HepG2 (cell line): ENCODE results near the gene MAP3K21. TPM values are rescaled to one million over a fixed set of nuclear protein-coding genes. Genes with fewer than 3 reads are reported as not detected.

Experiments used
- ATAC-seq: fragments of 200-7000 bp; cut with Tn5 transposase; 3 replicates; pipeline ENCODE4 v1.9.1; 2020; ENCODE audit warnings: mild to moderate bottlenecking, moderate library complexity
- BruUV-seq: library from RNA; stranded (reverse); fragments of 400-500 nt; replicated peaks from 2 replicates; lab custom pipeline; 2021; lab: Mats Ljungman, UMichigan
- CTCF ChIA-PET: fragments of 300-600 bp; formaldehyde crosslinking; extraction: SDS; loops from one replicate; lab custom pipeline; 2021; ENCODE audit warnings: low total read pairs, inconsistent platforms, low intra/inter-chr PET ratio; lab: Yijun Ruan, JAX
- POLR2A ChIA-PET: fragments of 350-600 bp; sonication (Branson Sonifier 250); formaldehyde crosslinking; loops from one replicate; lab custom pipeline; 2020; ENCODE audit warnings: antibody characterized with exemption, inconsistent platforms; lab: Yijun Ruan, JAX
- DNase-seq: peaks from one replicate; pipeline ENCODE4 v3.0.0-alpha.2; 2015; ENCODE audit warnings: low spot score
- FAIRE-seq: peaks from 3 replicates; lab custom pipeline; 2011; peaks lifted over from hg19 to GRCh38; lab: Jason Lieb, UNC
- H2AFZ ChIP-seq: one replicate; pipeline ENCODE4 v1.6.1; 2011; ENCODE audit warnings: low read length, inconsistent platforms
- H3K27ac ChIP-seq: fragments of 300-600 bp; 3 replicates; pipeline ENCODE4 v1.8.0; 2011; ENCODE audit warnings: mixed run types, mild to moderate bottlenecking, mixed read lengths, low read length, inconsistent platforms; ENCODE audit not compliant: insufficient read depth; ENCODE audit errors: extremely low read length
- H3K27me3 ChIP-seq, 2 experiments: fragments of 200-600 bp in 1 of 2; 2 replicates in 1 of 2; 3 replicates in 1 of 2; pipeline versions ENCODE4 v1.6.0 to v1.8.0; 2011; ENCODE audit warnings: low read length in 2 of 2, mild to moderate bottlenecking in 2 of 2, moderate library complexity in 2 of 2, inconsistent platforms in 1 of 2; ENCODE audit not compliant: insufficient read depth in 2 of 2, control insufficient read depth in 1 of 2
- H3K36me3 ChIP-seq, 2 experiments: fragments of 200-600 bp in 1 of 2; replicated peaks in 1 of 2; 2 replicates in 1 of 2; 3 replicates in 1 of 2; pipeline versions ENCODE4 v1.5.1 to v1.8.0; 2011; ENCODE audit warnings: low read length in 2 of 2, inconsistent platforms in 1 of 2; ENCODE audit not compliant: insufficient read depth in 2 of 2, control insufficient read depth in 1 of 2
- H3K4me1 ChIP-seq: 2 replicates; pipeline ENCODE4 v1.5.1; 2012; ENCODE audit warnings: low read length, inconsistent platforms; ENCODE audit not compliant: insufficient read depth
- H3K4me2 ChIP-seq: 2 replicates; pipeline ENCODE4 v1.6.0; 2011; ENCODE audit warnings: low read depth, low read length, inconsistent platforms
- H3K4me3 ChIP-seq, 3 experiments: fragments of 200-600 bp in 1 of 3; sonication (generic), shearing (Covaris generic) in 1 of 3; replicated peaks in 1 of 3; 2 replicates each; pipeline ENCODE4 v1.5.1; 2011 to 2016; ENCODE audit warnings: low read length in 3 of 3, inconsistent platforms in 2 of 3, low read depth in 2 of 3, mild to moderate bottlenecking in 2 of 3, control low read depth in 1 of 3, mixed read lengths in 1 of 3; ENCODE audit not compliant: insufficient read depth in 1 of 3
- H3K79me2 ChIP-seq: one replicate; pipeline ENCODE4 v1.6.1; 2011; ENCODE audit warnings: low read length, inconsistent platforms; ENCODE audit not compliant: insufficient read depth
- H3K9ac ChIP-seq: 2 replicates; pipeline ENCODE4 v1.6.0; 2011; ENCODE audit warnings: mild to moderate bottlenecking, low read depth, low read length, inconsistent platforms; ENCODE audit not compliant: insufficient read depth
- H3K9me3 ChIP-seq: 2 replicates; pipeline ENCODE4 v1.5.1; 2012; ENCODE audit warnings: mild to moderate bottlenecking, low read length
- H4K20me1 ChIP-seq: 2 replicates; pipeline ENCODE4 v1.6.0; 2011; ENCODE audit warnings: inconsistent platforms, mild to moderate bottlenecking, low read length, moderate library complexity; ENCODE audit not compliant: insufficient read depth
- CREM ChIP-seq, 2 experiments: sonication (generic) in 1 of 2; formaldehyde crosslinking in 1 of 2; IDR thresholded peaks; 2 replicates each; pipeline versions ENCODE4 v1.4.0 to v1.6.1; 2016 to 2020; ENCODE audit warnings: antibody characterized with exemption in 1 of 2, mild to moderate bottlenecking in 1 of 2, missing genetic modification reagents in 1 of 2
- FOXA3 ChIP-seq: IDR thresholded peaks from 2 replicates; pipeline ENCODE4 v1.6.1; 2016; ENCODE audit warnings: missing genetic modification reagents, missing compliant biosample characterization
- FOXO1 ChIP-seq: sonication (generic); formaldehyde crosslinking; IDR thresholded peaks from 2 replicates; pipeline ENCODE4 v1.4.0; 2020; ENCODE audit warnings: missing genetic modification reagents
- ISL2 ChIP-seq: sonication (generic); formaldehyde crosslinking; IDR thresholded peaks from 2 replicates; pipeline ENCODE4 v1.5.0; 2020; ENCODE audit warnings: missing genetic modification reagents
- NFIB ChIP-seq: sonication (generic); formaldehyde crosslinking; IDR thresholded peaks from 2 replicates; pipeline ENCODE4 v1.9.0; 2021; ENCODE audit warnings: missing genetic modification reagents, mild to moderate bottlenecking, borderline replicate concordance
- ZBTB20 ChIP-seq: sonication (generic); formaldehyde crosslinking; IDR thresholded peaks from 2 replicates; pipeline ENCODE4 v1.8.1; 2023; ENCODE audit warnings: missing genetic modification reagents, low read depth, mild to moderate bottlenecking, borderline replicate concordance
- ZKSCAN8 ChIP-seq: IDR thresholded peaks from 2 replicates; pipeline ENCODE4 v1.6.1; 2016; ENCODE audit warnings: borderline replicate concordance, missing genetic modification reagents, missing compliant biosample characterization
- ZNF264 ChIP-seq: sonication (generic); formaldehyde crosslinking; IDR thresholded peaks from 2 replicates; pipeline ENCODE4 v1.4.0; 2020; ENCODE audit warnings: missing genetic modification reagents
- ZSCAN20 ChIP-seq: sonication (generic); formaldehyde crosslinking; IDR thresholded peaks from 2 replicates; pipeline ENCODE4 v1.4.0; 2020; ENCODE audit warnings: missing genetic modification reagents, mild to moderate bottlenecking, borderline replicate concordance
- WGBS: methylation state at CpG from one replicate; pipeline ENCODE4 v1.1.6; 2017; ENCODE audit warnings: low lambda C conversion rate; 5-methylcytosine and 5-hydroxymethylcytosine counted together
- in situ Hi-C: cut with HindIII; loops from 2 replicates; pipeline ENCODE4 v1.10.0; 2017; ENCODE audit warnings: low pct_unique_long_range_greater_than_20kb; ENCODE audit not compliant: extremely low pct_ligation_motif_present
- intact Hi-C: fragments of 100-400 bp; cut with micrococcal nuclease; formaldehyde crosslinking; loops from one replicate; pipeline ENCODE4 v1.10.0; 2022; ENCODE audit not compliant: unreplicated experiment
- polyA plus RNA-seq, 8 experiments: library from polyadenylated mRNA; depleted of rRNA in 3 of 8; stranded (reverse) in 7 of 8; unstranded in 1 of 8; fragments of >200 nt; fragmentation: Illumina TruSeq in 4 of 8; extraction: Trizol in 4 of 8; gene quantifications; 2 replicates each; pipeline versions ENCODE4 v1.2.1 to v1.2.3, GENCODE V29; 2011 to 2016; ENCODE audit warnings: low read depth in 4 of 8, missing spikeins in 1 of 8, mixed read lengths in 1 of 8; ENCODE audit not compliant: insufficient read depth in 1 of 8
- total RNA-seq, 5 experiments: library from RNA; depleted of rRNA; stranded (reverse); fragments of >200 nt; fragmentation: Illumina TruSeq; extraction: Trizol; gene quantifications; 2 replicates each; pipeline ENCODE4 v1.2.3, GENCODE V29; 2016; ENCODE audit warnings: low read depth in 1 of 5
- TF ChIP-seq, protein P1 (sequence below): sonication (generic); formaldehyde crosslinking; conservative IDR thresholded peaks from 2 replicates; pipeline ENCODE4 v1.8.0; 2022; ENCODE audit warnings: missing genetic modification reagents
- TF ChIP-seq, protein P2 (sequence below): sonication (generic); formaldehyde crosslinking; IDR thresholded peaks from 2 replicates; pipeline ENCODE4 v1.4.0; 2020; ENCODE audit warnings: missing genetic modification reagents
- TF ChIP-seq, protein P3 (sequence below): IDR thresholded peaks from 2 replicates; pipeline ENCODE4 v1.6.1; 2016

The MAP3K21 gene
- total and polyA plus RNA-seq, 2 of the 13 experiments (the other 11 are each of a cell fraction or from before 2014, with no cell fraction given), result not detected

DNA sequence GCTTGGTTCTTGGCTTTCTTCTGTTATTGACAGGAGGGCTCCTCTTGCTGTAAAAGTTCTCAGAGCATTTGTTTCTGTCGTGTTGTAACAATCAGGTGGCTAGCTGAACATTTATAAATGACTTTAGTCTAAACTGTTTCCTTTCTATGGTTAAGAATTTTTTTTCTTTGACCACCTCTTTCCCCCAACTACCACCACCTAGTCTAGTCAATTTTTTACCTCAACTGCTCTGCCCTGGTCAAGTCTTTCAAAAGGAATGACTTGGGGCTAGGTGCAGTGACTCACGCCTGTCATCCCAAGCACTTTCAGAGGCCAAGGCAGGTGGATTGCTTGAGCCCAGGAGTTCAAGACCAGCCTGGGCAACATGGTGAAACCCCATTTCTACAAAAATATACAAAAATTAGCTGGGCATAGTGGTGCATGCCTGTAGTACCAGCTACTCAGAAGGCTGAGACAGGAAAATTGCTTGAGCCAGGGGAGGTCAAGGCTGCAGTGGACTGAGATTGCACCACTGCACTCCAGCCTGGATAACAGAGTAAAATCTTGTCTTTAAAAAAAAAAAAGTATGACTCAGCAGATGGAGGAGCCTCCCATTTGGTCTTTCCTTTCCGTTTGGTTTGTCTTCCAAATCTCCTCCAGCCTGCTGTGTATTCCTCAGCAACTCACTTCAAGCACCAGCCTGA, 40.7 kb downstream of the MAP3K21 start (continued):
- no peak for TF ChIP-seq CREM (IDR thresholded peaks at IDR 0.05)
- no peak for TF ChIP-seq CREM (CRISPR knock-in tag; IDR thresholded peaks at IDR 0.05)

DNA sequence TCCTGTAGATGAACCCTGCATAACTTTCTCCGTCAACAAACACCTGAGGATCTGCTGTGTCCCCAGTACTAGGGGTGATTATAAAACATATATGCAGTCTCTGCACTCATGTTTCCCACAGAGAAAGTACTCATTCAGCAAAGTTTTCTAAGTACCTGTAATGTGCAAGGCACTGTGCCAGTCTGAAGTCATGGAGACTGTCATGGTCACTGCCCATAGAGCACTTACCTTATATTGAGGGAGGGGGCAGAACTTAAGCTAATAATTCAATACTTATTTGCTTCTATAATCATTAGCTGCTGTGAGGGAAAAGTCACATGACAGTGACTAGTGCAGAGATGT, 41.2 kb downstream of the MAP3K21 start:
- ATAC-seq (no peak), FAIRE-seq (no peak), DNase-seq (no peak)
- no peaks in the 10 kb centered on the region for H3K4me1 ChIP-seq
- H3K9me3 ChIP-seq, result no peaks in the 10 kb centered on the region
- intact Hi-C loops, result no loop called here
- ChIA-PET POLR2A (no interaction called here), CTCF (no interaction called here)
- H3K4me2 ChIP-seq, result no peak overlapping the region
- no peaks in the 10 kb centered on the region for H4K20me1 ChIP-seq
- 77% methylated on average over 1 of the region's 1 CpG for WGBS
- in situ Hi-C loops, result no loop called here
- no peaks in the 10 kb centered on the region for H3K36me3 ChIP-seq
- H3K27me3 ChIP-seq, result peaks cover 0 to 4% of the 10 kb centered on the region in 2 experiments; a peak in 2 of 5 replicates
- no peak overlapping the region for H3K9ac ChIP-seq
- H3K4me3 ChIP-seq, result no peak overlapping the region
- H2AFZ ChIP-seq, result no peak overlapping the region
- H3K79me2 ChIP-seq, result no peaks in the 10 kb centered on the region
- no peak overlapping the region for H3K27ac ChIP-seq
- no TSS peak for BruUV-seq
- TF ChIP-seq NFIB (CRISPR knock-in tag), result no peak
- TF ChIP-seq FOXA3, result no peak
- TF ChIP-seq ZKSCAN8 (CRISPR knock-in tag), result no peak
- TF ChIP-seq, protein P1, sequence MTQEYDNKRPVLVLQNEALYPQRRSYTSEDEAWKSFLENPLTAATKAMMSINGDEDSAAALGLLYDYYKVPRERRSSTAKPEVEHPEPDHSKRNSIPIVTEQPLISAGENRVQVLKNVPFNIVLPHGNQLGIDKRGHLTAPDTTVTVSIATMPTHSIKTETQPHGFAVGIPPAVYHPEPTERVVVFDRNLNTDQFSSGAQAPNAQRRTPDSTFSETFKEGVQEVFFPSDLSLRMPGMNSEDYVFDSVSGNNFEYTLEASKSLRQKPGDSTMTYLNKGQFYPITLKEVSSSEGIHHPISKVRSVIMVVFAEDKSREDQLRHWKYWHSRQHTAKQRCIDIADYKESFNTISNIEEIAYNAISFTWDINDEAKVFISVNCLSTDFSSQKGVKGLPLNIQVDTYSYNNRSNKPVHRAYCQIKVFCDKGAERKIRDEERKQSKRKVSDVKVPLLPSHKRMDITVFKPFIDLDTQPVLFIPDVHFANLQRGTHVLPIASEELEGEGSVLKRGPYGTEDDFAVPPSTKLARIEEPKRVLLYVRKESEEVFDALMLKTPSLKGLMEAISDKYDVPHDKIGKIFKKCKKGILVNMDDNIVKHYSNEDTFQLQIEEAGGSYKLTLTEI (CRISPR knock-in tag), result no peak
- TF ChIP-seq ZNF264 (CRISPR knock-in tag), result no peak
- no peak for TF ChIP-seq FOXO1 (CRISPR knock-in tag)
- TF ChIP-seq, protein P2, sequence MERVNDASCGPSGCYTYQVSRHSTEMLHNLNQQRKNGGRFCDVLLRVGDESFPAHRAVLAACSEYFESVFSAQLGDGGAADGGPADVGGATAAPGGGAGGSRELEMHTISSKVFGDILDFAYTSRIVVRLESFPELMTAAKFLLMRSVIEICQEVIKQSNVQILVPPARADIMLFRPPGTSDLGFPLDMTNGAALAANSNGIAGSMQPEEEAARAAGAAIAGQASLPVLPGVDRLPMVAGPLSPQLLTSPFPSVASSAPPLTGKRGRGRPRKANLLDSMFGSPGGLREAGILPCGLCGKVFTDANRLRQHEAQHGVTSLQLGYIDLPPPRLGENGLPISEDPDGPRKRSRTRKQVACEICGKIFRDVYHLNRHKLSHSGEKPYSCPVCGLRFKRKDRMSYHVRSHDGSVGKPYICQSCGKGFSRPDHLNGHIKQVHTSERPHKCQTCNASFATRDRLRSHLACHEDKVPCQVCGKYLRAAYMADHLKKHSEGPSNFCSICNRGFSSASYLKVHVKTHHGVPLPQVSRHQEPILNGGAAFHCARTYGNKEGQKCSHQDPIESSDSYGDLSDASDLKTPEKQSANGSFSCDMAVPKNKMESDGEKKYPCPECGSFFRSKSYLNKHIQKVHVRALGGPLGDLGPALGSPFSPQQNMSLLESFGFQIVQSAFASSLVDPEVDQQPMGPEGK (CRISPR knock-in tag), result no peak
- no peak for TF ChIP-seq ZSCAN20
- TF ChIP-seq, protein P3, sequence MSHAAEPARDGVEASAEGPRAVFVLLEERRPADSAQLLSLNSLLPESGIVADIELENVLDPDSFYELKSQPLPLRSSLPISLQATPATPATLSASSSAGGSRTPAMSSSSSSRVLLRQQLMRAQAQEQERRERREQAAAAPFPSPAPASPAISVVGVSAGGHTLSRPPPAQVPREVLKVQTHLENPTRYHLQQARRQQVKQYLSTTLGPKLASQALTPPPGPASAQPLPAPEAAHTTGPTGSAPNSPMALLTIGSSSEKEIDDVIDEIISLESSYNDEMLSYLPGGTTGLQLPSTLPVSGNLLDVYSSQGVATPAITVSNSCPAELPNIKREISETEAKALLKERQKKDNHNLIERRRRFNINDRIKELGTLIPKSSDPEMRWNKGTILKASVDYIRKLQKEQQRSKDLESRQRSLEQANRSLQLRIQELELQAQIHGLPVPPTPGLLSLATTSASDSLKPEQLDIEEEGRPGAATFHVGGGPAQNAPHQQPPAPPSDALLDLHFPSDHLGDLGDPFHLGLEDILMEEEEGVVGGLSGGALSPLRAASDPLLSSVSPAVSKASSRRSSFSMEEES (CRISPR knock-in tag), result no peak
- no peak for TF ChIP-seq ZBTB20
- TF ChIP-seq ISL2 (CRISPR knock-in tag), result no peak
